ENCODE data around the gene DZIP1.

DNA sequence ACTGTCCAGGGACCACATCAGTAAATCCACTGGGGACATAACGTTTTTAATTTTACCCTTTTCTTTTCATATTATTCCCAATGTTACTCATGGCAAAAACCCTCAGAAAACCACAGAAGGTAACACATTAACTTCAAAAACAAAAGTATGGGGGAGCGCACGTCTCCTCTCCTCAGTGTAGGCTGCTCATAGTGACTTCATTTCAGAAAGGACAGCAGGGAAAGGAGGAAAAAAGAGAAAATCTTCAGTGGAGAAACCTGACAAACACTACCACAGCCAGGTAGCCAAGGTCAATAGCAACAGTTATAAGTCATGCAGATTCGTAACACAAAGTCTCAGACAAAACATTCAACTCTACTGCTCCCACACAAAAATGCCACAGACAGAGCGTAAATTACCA lies 21.4 kb downstream of the DZIP1 start:
- TF ChIP-seq, protein P1, sequence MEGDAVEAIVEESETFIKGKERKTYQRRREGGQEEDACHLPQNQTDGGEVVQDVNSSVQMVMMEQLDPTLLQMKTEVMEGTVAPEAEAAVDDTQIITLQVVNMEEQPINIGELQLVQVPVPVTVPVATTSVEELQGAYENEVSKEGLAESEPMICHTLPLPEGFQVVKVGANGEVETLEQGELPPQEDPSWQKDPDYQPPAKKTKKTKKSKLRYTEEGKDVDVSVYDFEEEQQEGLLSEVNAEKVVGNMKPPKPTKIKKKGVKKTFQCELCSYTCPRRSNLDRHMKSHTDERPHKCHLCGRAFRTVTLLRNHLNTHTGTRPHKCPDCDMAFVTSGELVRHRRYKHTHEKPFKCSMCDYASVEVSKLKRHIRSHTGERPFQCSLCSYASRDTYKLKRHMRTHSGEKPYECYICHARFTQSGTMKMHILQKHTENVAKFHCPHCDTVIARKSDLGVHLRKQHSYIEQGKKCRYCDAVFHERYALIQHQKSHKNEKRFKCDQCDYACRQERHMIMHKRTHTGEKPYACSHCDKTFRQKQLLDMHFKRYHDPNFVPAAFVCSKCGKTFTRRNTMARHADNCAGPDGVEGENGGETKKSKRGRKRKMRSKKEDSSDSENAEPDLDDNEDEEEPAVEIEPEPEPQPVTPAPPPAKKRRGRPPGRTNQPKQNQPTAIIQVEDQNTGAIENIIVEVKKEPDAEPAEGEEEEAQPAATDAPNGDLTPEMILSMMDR (optimal IDR thresholded peaks at IDR 0.05 in 1 of 3, IDR thresholded peaks at IDR 0.05 in 1 of 3, conservative IDR thresholded peaks at IDR 0.05 in 1 of 3; ENCODE audit: extremely low read depth in 1 of 3, insufficient read depth in 2 of 3, low read length in 3 of 3), result no peak
- TF ChIP-seq EZH2 (IDR thresholded peaks at IDR 0.05; ENCODE audit: low read length), result no peak
